MV-4-11 (cell line): ENCODE measurements around the gene PLXDC2.

Source experiments
- DNase-seq: peaks from one replicate; lab custom pipeline; 2025; lab: John Stamatoyannopoulos, UW

Gene PLXDC2

GRCh38 chr10:20048161-20048560, 231.9 kb downstream of the PLXDC2 start:
- DNase-seq, result no peak

- no peak for DNase-seq
Observed at GRCh38 chr10:20058135-20058534, 241.9 kb downstream of the PLXDC2 start.

- no peak for DNase-seq
Observed at GRCh38 chr10:20059084-20059835, 243.0 kb downstream of the PLXDC2 start.

- no peak for DNase-seq
Observed at GRCh38 chr10:20065814-20066213, 249.6 kb downstream of the PLXDC2 start.

- no peak for DNase-seq
Observed at GRCh38 chr10:20073167-20073566, 256.9 kb downstream of the PLXDC2 start.

GRCh38 chr10:20075713-20076112, 259.5 kb downstream of the PLXDC2 start:
- DNase-seq, result no peak

- no peak for DNase-seq
Observed at GRCh38 chr10:20084451-20084850, 268.2 kb downstream of the PLXDC2 start.

- no peak for DNase-seq
Observed at GRCh38 chr10:20085115-20085514, 268.9 kb downstream of the PLXDC2 start.

- no peak for DNase-seq
Observed at GRCh38 chr10:20087353-20087752, 271.1 kb downstream of the PLXDC2 start.

GRCh38 chr10:20088061-20088701, 271.9 kb downstream of the PLXDC2 start:
- DNase-seq, result no peak

GRCh38 chr10:20089879-20090278, 273.6 kb downstream of the PLXDC2 start:
- no peak for DNase-seq

- DNase-seq, result no peak
Observed at GRCh38 chr10:20090831-20091230, 274.6 kb downstream of the PLXDC2 start.

GRCh38 chr10:20091698-20092097, 275.5 kb downstream of the PLXDC2 start:
- no peak for DNase-seq

- DNase-seq, result no peak
Observed at GRCh38 chr10:20093600-20093999, 277.4 kb downstream of the PLXDC2 start.

- no peak for DNase-seq
Observed at GRCh38 chr10:20094226-20094976, 278.2 kb downstream of the PLXDC2 start.

- no peak for DNase-seq
Observed at GRCh38 chr10:20100171-20100570, 283.9 kb downstream of the PLXDC2 start.

- DNase-seq, result no peak
Observed at GRCh38 chr10:20105236-20105635, 289.0 kb downstream of the PLXDC2 start.

- DNase-seq, result no peak
Observed at GRCh38 chr10:20105931-20106330, 289.7 kb downstream of the PLXDC2 start.

GRCh38 chr10:20108021-20108420, 291.8 kb downstream of the PLXDC2 start:
- DNase-seq, result no peak

GRCh38 chr10:20109613-20110012, 293.4 kb downstream of the PLXDC2 start:
- no peak for DNase-seq

- no peak for DNase-seq
Observed at GRCh38 chr10:20110125-20111100, 294.2 kb downstream of the PLXDC2 start.

GRCh38 chr10:20114179-20114578, 297.9 kb downstream of the PLXDC2 start:
- no peak for DNase-seq
